SK-N-MC (cell line): Measurements from ENCODE around the gene ASIC4.

Experiments
- DNase-seq: peaks from one replicate; pipeline ENCODE4 v3.0.0-alpha.2; 2011; ENCODE audit warnings: low read depth, low spot score
- H3K27ac ChIP-seq: fragments of 200-600 bp; sonication (generic); 2 replicates; pipeline ENCODE4 v1.5.1; 2016; ENCODE audit warnings: mixed run types
- H3K36me3 ChIP-seq: fragments of 200-600 bp; sonication (generic); 2 replicates; pipeline ENCODE4 v1.6.1; 2017; ENCODE audit warnings: antibody characterized with exemption, low read length, mixed read lengths; ENCODE audit not compliant: insufficient read depth
- H3K4me3 ChIP-seq: fragments of 200-600 bp; sonication (generic); 2 replicates; pipeline ENCODE4 v1.5.1; 2016
- H3K9ac ChIP-seq: fragments of 200-600 bp; sonication (generic); 2 replicates; pipeline ENCODE4 v1.8.0; 2017; ENCODE audit warnings: mixed run types, mixed read lengths; ENCODE audit not compliant: insufficient read length
- H3K9me3 ChIP-seq: fragments of 200-600 bp; sonication (generic); 2 replicates; pipeline ENCODE4 v1.6.1; 2017; ENCODE audit warnings: low read depth, mild to moderate bottlenecking, antibody characterized with exemption, low read length, moderate library complexity, mixed read lengths
- EZH2 ChIP-seq: fragments of 200-600 bp; sonication (generic); IDR thresholded peaks from one replicate; pipeline ENCODE4 v1.6.1; 2017; ENCODE audit warnings: antibody characterized with exemption
- FOXP2 ChIP-seq: optimal IDR thresholded peaks from 2 replicates; pipeline ENCODE3; 2011; ENCODE audit warnings: mild to moderate bottlenecking, moderate library complexity; ENCODE audit not compliant: insufficient read depth; ENCODE audit errors: extremely low read length, control extremely low read depth
- POLR2AphosphoS5 ChIP-seq: IDR thresholded peaks from 2 replicates; pipeline ENCODE4 v1.6.1; 2012; ENCODE audit warnings: mild to moderate bottlenecking, low read depth, low read length, borderline replicate concordance

Gene ASIC4

GRCh38 chr2:219533930-219534661 lies 19.8 kb downstream of the ASIC4 start:
- H3K9ac ChIP-seq: no peak overlapping the region
- H3K4me3 ChIP-seq: no peak overlapping the region
- H3K9me3 ChIP-seq: no peaks in the 10 kb centered on the region
- TF ChIP-seq POLR2AphosphoS5 (no peak), EZH2 (no peak), FOXP2 (no peak)
- no peak for DNase-seq
- no peak overlapping the region for H3K27ac ChIP-seq
- H3K36me3 ChIP-seq: no peaks in the 10 kb centered on the region

GRCh38 chr2:219536425-219536824 lies 22.1 kb downstream of the ASIC4 start:
- Histone ChIP-seq H3K36me3 (no peaks in the 10 kb centered on the region), H3K9ac (no peak overlapping the region), H3K4me3 (no peak overlapping the region), H3K9me3 (no peaks in the 10 kb centered on the region), H3K27ac (no peak overlapping the region)
- TF ChIP-seq FOXP2 (no peak), POLR2AphosphoS5 (no peak), EZH2 (no peak)
- no peak for DNase-seq

GRCh38 chr2:219536967-219537366 lies 22.7 kb downstream of the ASIC4 start:
- Histone ChIP-seq H3K36me3 (no peaks in the 10 kb centered on the region), H3K9ac (no peak overlapping the region), H3K27ac (no peak overlapping the region), H3K4me3 (no peak overlapping the region), H3K9me3 (no peaks in the 10 kb centered on the region)
- TF ChIP-seq FOXP2: no peak
- TF ChIP-seq EZH2: no peak
- TF ChIP-seq POLR2AphosphoS5: no peak
- DNase-seq: no peak

GRCh38 chr2:219537657-219538488 lies 23.6 kb downstream of the ASIC4 start:
- Histone ChIP-seq H3K36me3 (no peaks in the 10 kb centered on the region), H3K27ac (peak overlapping the region; percentile 80)

GRCh38 chr2:219538504-219538951 lies 24.2 kb downstream of the ASIC4 start:
- Histone ChIP-seq H3K27ac (peak overlapping the region; percentile 80), H3K9me3 (no peaks in the 10 kb centered on the region), H3K4me3 (peak overlapping the region; percentile 59), H3K9ac (peak overlapping the region; percentile 57), H3K36me3 (no peaks in the 10 kb centered on the region)
- TF ChIP-seq FOXP2 (peak; percentile 22), POLR2AphosphoS5 (no peak)
- no peak for DNase-seq

More at GRCh38 chr2:219537657-219538488, 23.6 kb downstream of the ASIC4 start:
- DNase-seq: no peak
- H3K9ac ChIP-seq: peak overlapping the region; percentile 57
- TF ChIP-seq POLR2AphosphoS5: no peak
- TF ChIP-seq FOXP2: no peak
- no peak for TF ChIP-seq EZH2
- H3K4me3 ChIP-seq: peak overlapping the region; percentile 59
- H3K9me3 ChIP-seq: no peaks in the 10 kb centered on the region

GRCh38 chr2:219538956-219539788 lies 24.9 kb downstream of the ASIC4 start:
- H3K9ac ChIP-seq: peak overlapping the region; percentile 57
- DNase-seq: no peak
- H3K36me3 ChIP-seq: no peaks in the 10 kb centered on the region
- H3K9me3 ChIP-seq: no peaks in the 10 kb centered on the region
- TF ChIP-seq EZH2 (no peak), POLR2AphosphoS5 (no peak), FOXP2 (no peak)
- peak overlapping the region; percentile 59 for H3K4me3 ChIP-seq
- H3K27ac ChIP-seq: peak overlapping the region; percentile 80

GRCh38 chr2:219539926-219540678 lies 25.8 kb downstream of the ASIC4 start:
- Histone ChIP-seq H3K27ac (no peak overlapping the region), H3K9me3 (no peaks in the 10 kb centered on the region), H3K36me3 (no peaks in the 10 kb centered on the region), H3K9ac (no peak overlapping the region), H3K4me3 (no peak overlapping the region)
- no peak for TF ChIP-seq FOXP2
- TF ChIP-seq EZH2: no peak
- TF ChIP-seq POLR2AphosphoS5: no peak
- DNase-seq: no peak
